ENCODE data around the gene TLR9.
"Not testable (repeated sequence)": the region's sequence is repeated elsewhere in the genome, so short reads cannot be mapped to it uniquely, and the experiment has no call there.

The TLR9 gene, protein sequence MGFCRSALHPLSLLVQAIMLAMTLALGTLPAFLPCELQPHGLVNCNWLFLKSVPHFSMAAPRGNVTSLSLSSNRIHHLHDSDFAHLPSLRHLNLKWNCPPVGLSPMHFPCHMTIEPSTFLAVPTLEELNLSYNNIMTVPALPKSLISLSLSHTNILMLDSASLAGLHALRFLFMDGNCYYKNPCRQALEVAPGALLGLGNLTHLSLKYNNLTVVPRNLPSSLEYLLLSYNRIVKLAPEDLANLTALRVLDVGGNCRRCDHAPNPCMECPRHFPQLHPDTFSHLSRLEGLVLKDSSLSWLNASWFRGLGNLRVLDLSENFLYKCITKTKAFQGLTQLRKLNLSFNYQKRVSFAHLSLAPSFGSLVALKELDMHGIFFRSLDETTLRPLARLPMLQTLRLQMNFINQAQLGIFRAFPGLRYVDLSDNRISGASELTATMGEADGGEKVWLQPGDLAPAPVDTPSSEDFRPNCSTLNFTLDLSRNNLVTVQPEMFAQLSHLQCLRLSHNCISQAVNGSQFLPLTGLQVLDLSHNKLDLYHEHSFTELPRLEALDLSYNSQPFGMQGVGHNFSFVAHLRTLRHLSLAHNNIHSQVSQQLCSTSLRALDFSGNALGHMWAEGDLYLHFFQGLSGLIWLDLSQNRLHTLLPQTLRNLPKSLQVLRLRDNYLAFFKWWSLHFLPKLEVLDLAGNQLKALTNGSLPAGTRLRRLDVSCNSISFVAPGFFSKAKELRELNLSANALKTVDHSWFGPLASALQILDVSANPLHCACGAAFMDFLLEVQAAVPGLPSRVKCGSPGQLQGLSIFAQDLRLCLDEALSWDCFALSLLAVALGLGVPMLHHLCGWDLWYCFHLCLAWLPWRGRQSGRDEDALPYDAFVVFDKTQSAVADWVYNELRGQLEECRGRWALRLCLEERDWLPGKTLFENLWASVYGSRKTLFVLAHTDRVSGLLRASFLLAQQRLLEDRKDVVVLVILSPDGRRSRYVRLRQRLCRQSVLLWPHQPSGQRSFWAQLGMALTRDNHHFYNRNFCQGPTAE

GRCh38 chr3:52225452-52226228 is at the start of gene TLR9:
Gene TLR9 (minus strand): TSS chr3:52225645. CDS start chr3:52225529, 116 bp downstream.
- DNase-seq (ENCODE audit: low read depth in 2 of 2), result no peak

- DNase-seq (ENCODE audit: low read depth in 2 of 2), result not testable (repeated sequence)
Measured at GRCh38 chr3:52274781-52275180, 49.3 kb upstream of the TLR9 start.

DNA sequence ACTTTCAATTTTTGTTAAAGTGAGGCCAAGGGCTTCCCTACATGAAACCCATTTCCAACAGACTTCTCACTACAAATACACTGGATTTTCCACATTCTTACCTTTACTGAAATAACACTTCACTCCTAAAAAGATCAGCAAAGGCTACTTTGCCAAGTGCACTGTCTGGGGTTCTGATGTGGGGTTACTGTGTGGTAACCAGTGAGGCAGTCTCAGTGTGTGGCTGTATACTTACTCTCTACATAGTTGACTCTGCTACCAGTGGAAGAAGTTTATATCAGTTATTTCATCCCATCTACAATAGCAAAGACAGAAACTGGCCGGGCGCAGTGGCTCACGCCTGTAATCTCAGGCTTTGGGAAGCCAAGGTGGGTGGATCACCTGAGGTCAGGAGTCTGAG is 47.4 kb upstream of the TLR9 start:
- no peak for DNase-seq (ENCODE audit: low read depth in 2 of 2)

- not testable (repeated sequence) for DNase-seq (ENCODE audit: low read depth in 2 of 2)
Measured at GRCh38 chr3:52272172-52272571, 46.7 kb upstream of the TLR9 start.

- DNase-seq (ENCODE audit: low read depth in 2 of 2), result no peak
Measured at GRCh38 chr3:52270252-52270754, 44.9 kb upstream of the TLR9 start.

DNA sequence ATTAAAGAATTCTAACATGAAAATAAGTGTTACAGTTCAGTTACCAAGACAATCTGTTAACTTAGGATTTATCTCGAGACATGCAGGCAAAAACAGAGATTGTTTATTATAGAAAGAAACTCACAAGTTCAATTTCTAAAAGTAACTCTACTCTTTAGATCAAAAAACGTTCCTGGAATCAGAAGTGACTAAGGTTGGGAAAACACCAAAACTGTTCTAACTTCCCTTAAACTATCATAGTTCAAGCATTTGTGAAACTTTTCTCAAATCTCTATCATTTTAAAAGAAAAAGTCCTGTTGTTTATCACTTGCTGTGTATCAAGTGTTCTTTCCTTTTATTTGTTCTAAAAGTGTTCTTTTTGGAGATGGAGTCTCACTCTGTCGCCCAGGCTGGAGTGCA is 44.3 kb upstream of the TLR9 start:
- no peak for DNase-seq (ENCODE audit: low read depth in 2 of 2)

GRCh38 chr3:52268036-52268435 is 42.6 kb upstream of the TLR9 start:
- DNase-seq (ENCODE audit: low read depth in 2 of 2), result no peak

- no peak for DNase-seq (ENCODE audit: low read depth in 2 of 2)
Measured at GRCh38 chr3:52265387-52265786, 39.9 kb upstream of the TLR9 start.

- no peak for DNase-seq (ENCODE audit: low read depth in 2 of 2)
Measured at GRCh38 chr3:52262447-52262846, 37.0 kb upstream of the TLR9 start.

- DNase-seq (ENCODE audit: low read depth in 2 of 2), result no peak
Measured at GRCh38 chr3:52259448-52259847, 34.0 kb upstream of the TLR9 start.

GRCh38 chr3:52259035-52259434 is 33.6 kb upstream of the TLR9 start:
- no peak for DNase-seq (ENCODE audit: low read depth in 2 of 2)

DNA sequence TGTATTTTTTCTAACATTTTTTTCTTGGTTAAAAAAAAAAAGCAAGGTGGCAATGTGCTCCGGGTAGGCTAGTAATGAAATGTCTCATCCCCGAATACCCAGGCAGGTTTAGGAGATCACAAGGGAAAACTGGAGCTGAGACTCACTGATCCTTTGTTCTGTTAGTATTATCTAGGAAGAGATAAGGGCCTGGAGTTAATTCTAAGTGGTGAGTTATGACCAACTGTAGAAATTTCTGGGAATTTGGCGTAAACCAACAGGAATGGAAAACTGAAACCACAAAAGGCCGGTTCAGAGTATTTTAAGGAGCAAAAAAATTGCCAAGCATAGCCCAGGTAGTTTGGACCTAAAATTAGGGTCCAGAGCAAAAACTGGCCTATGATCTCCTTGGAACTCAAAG is 32.5 kb upstream of the TLR9 start:
- no peak for DNase-seq (ENCODE audit: low read depth in 2 of 2)

DNA sequence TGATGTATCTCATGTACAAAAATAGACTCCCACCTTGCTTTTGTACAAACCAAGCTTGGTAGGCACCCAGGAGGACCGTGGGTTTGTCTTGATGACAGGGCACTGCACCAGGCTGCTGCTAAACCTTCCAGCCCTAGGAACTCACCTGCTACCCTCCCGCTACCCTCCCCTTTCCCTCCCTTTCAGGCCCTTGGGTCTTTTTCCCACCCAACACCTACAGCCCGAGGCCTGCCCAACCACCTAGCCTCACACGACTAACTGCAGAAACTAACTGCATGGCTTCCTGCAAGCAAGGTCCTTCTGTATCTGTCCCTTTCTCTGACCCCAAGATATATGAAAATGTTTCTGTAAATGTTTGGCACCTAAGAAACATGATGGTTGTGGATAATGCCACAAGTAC is 31.2 kb upstream of the TLR9 start:
- DNase-seq (ENCODE audit: low read depth in 2 of 2), result no peak

GRCh38 chr3:52256159-52256558 is 30.7 kb upstream of the TLR9 start:
- DNase-seq (ENCODE audit: low read depth in 2 of 2), result no peak

DNA sequence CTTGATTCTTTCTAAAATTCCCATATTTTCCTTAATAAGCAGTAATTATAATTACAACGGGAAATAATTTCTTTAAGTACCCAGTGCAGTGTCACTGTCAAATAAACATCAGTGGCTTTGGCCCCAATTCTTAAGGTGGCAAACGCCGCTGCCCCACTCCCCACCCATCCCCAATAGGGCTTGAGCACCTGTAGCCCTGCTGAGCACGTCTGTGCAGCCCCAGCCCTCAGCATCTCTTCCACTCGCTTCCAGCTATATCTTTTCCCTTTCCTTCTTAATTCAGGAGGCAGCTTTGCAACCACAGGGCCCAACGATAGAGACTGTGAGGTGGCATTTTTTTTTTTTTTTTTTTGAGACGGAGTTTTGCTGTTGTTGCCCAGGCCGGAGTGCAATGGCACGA is 29.2 kb upstream of the TLR9 start:
- no peak for DNase-seq (ENCODE audit: low read depth in 2 of 2)

DNA sequence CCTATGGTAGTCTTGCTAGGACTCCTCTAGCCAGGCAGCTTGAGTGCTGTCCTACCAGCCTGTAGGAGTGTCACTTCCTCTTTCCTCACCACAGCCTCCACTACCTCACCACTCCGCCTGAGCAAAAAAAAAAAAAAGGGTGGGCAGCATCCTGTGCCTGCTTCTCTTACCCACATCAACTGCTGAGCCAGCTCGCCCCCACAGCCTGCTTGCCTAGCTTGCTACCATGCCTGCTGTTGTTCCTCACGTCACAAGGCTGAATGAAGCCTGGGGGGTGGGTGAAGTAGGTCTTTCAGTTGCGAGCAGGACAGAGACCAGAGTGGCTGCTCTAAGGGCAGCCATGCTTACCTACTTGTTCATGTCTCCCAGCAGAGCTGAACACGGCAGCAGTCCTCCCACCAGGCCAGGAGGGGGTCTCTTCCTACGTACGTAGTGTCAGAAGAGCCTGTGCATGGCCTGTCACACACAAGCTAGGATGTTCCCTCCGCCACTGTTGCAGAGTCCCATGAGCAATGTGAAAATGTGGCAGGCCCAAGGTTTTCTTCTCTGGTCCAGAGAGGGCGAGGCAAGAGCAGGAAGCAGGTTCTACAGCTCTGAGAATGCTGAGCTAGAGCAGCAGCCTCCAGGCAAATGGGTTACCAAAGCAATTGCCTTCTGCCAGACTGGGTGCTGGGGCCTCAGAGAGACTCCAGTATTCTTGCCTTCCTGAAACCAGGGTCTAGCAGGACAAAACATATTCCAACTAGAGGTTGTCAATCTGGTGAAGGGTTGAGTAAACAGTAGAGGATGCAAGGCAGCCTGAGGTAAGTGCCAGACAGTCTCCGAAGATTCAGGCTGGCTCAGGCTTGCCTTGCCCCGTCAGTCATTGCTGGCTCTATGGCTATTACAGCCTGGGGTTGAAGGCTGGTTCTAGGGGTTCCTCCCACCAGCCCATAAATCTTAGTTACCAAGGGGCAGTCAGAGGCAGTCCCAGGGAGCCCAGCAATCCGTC is 28.2 kb upstream of the TLR9 start:
- peak; percentile 62 to 69 for DNase-seq (ENCODE audit: low read depth in 2 of 2)

GRCh38 chr3:52250122-52250521 is 24.7 kb upstream of the TLR9 start:
- DNase-seq (ENCODE audit: low read depth in 2 of 2), result no peak

DNA sequence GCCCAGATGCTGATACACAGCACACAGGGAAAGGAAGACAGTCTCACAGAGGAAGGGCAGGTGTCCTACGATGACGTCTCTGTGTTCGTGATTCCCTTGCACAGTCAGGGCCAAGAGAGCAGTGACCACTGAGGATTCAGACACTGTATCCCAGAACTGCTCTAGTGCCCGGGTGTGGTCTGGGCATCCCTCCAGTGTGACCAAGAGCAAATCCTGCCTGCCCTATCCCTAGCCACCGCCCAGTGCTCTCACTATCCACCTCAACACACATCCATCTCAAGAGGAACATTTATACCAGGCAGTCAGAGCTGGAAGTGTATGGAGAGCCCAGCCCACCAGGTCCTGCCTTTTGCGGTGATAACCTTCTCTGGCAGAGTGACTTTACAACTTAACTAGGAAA is 24.2 kb upstream of the TLR9 start:
- no peak for DNase-seq (ENCODE audit: low read depth in 2 of 2)

DNA sequence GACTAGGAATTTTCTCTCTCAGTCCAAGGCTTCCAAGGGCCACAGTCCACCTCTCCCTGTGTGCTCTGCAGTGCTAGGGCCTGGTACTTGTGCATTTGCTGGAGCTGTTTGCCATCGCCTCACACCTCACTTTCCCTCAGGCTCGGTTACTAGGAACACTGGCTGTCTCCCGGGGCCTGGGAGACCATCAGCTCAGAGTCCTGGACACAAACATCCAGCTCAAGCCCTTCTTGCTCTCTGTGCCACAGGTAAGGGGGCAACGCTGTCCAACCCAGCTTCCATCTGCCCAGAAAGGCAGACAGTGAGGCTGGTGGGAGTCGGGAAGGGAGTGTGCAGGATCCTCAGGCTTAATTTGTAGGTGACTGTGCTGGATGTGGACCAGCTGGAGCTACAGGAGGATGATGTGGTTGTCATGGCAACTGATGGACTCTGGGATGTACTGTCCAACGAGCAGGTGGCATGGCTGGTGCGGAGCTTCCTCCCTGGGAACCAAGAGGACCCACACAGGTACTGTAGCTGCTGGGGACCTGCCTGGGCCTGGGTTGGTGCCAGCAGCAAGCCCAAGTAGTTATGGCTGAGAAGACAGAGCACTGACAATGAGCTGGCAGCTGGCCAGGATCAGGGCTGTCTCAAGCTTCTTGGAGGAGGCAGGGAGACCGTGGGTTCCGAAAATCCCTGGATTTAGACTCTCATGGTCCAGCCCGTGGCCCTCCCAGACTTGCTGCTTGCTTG is 23.5 kb upstream of the TLR9 start:
- no peak for DNase-seq (ENCODE audit: low read depth in 2 of 2)

- no peak for DNase-seq (ENCODE audit: low read depth in 2 of 2)
Measured at GRCh38 chr3:52248165-52248541, 22.7 kb upstream of the TLR9 start.

Measured in activated CD4-positive, alpha-beta T cell treated with anti-CD3 and anti-CD28 coated beads for 24 hours (primary cell).